Ovary (tissue), 10 donors: ENCODE results near the gene CACNA2D3. TPM values are rescaled to one million over a fixed set of nuclear protein-coding genes. Genes with fewer than 3 reads are reported as not detected.
A peak's percentile ranks its signal among the peaks of the same experiment; 100 is the strongest.

Source experiments
- DNase-seq, 5 donors: peaks; one replicate each; pipeline ENCODE4 v3.0.0-alpha.2; 2019 to 2020
- H3K27ac ChIP-seq, 2 donors: fragments of 200-600 bp; one replicate each; pipeline versions ENCODE4 v1.5.1 to v1.8.0; 2019 to 2022
- H3K27me3 ChIP-seq: fragments of 200-600 bp; one replicate; pipeline ENCODE4 v1.8.0; 2022
- H3K36me3 ChIP-seq: fragments of 200-600 bp; sonication (generic); one replicate; pipeline ENCODE4 v1.5.1; 2019
- H3K4me1 ChIP-seq: one replicate; pipeline ENCODE4 v1.8.1; 2013; ENCODE audit warnings: mild to moderate bottlenecking, moderate library complexity; ENCODE audit not compliant: insufficient read depth
- H3K4me3 ChIP-seq: fragments of 200-600 bp; sonication (generic); one replicate; pipeline ENCODE4 v1.5.1; 2017
- H3K9me3 ChIP-seq, 2 donors: fragments of 200-600 bp in 1 of 2; sonication (generic) in 1 of 2; one replicate each; pipeline versions ENCODE4 v1.5.1 to v1.8.1; 2013 to 2019; ENCODE audit warnings: mild to moderate bottlenecking in 1 of 2, moderate library complexity in 1 of 2
- CTCF ChIP-seq, 3 donors: fragments of 450-650 bp in 2 of 3; fragments of 200-600 bp in 1 of 3; IDR thresholded peaks; one replicate each; pipeline versions ENCODE4 v1.5.1 to v1.8.0; 2016 to 2022; ENCODE audit warnings: antibody characterized with exemption in 3 of 3, mild to moderate bottlenecking in 1 of 3
- EP300 ChIP-seq: sonication (generic); formaldehyde crosslinking; IDR thresholded peaks from one replicate; pipeline ENCODE4 v1.6.1; 2017; ENCODE audit warnings: antibody characterized with exemption
- POLR2A ChIP-seq: fragments of 450-650 bp; IDR thresholded peaks from one replicate; pipeline ENCODE4 v1.6.1; 2017; ENCODE audit warnings: antibody characterized with exemption, mild to moderate bottlenecking, moderate library complexity
- WGBS, 3 donors: extraction: QIAGEN DNeasy Blood & Tissue Kit in 1 of 3; methylation state at CpG; one replicate each; pipeline versions ENCODE4 v1.1.5 to v1.1.7; 2013 to 2017; 5-methylcytosine and 5-hydroxymethylcytosine counted together
- intact Hi-C, 4 donors: fragments of 100-400 bp; cut with DNase I; formaldehyde crosslinking; loops; one replicate each; pipeline versions ENCODE4 v1.11.0 to v1.15.1; 2022 to 2023
- long read RNA-seq, 3 donors: library from polyadenylated mRNA in 2 of 3; unstranded in 2 of 3; transcript quantifications; one replicate each; pipeline ENCODE4 v2.0.0 and lab custom pipeline, GENCODE V29; 2021 to 2026
- polyA plus RNA-seq, 2 donors: library from polyadenylated mRNA; stranded (reverse); fragments of 200-250 nt in 1 of 2; fragments of 350-450 nt in 1 of 2; fragmentation: Illumina TruSeq in 1 of 2; extraction: RNeasy Lipid Tissue Mini Kit (QIAGEN cat#74804) in 1 of 2; gene quantifications; one replicate each; pipeline ENCODE4 v1.2.3, GENCODE V29; 2013 to 2014
- total RNA-seq, 7 donors: library from RNA; depleted of rRNA in 2 of 7; stranded (reverse); fragments of >200 nt in 2 of 7; fragmentation: NEBNext Ultra II Directional in 3 of 7; extraction: Animal tissue kit (Norgen Biotek cat#: 25700) in 3 of 7; gene quantifications; one replicate each; pipeline versions ENCODE4 v1.1.0 to v1.2.4, GENCODE V29; 2016 to 2023
- donor health status: DM: no; HTN: no; CAD: no; lungs with moderate emphysema.
- donor health status: DM: no; HTN: no; CAD: no.
- donor health status: Bipolar disorder and iron deficiency.
- donor health status: DM: yes; HTN: yes; CAD: no.
- donor health status: DM: no; HTN: no; CAD: no.
- donor health status: DM: yes; HTN: yes; CAD: no.

Gene CACNA2D3
- total RNA-seq (10 to 100 TPM in 1 of 7 donors, 1 to 10 TPM in 6; 3.0 to 10.1 (median 5.1) TPM), polyA plus RNA-seq (1 to 10 TPM; 2.0 to 4.7 TPM)
- long read RNA-seq, donor 1, partial matches to known transcripts = 1 of 9 reads
- long read RNA-seq, donor 1, other reads (novel, unspliced or antisense) = 8 of 9 reads
- long read RNA-seq, donor 2 = 0 reads
- long read RNA-seq, donor 3, partial matches to known transcripts = 1 of 3 reads
- long read RNA-seq, donor 3, other reads (novel, unspliced or antisense) = 2 of 3 reads

GRCh38 chr3:54122324-54123002, at the start of gene CACNA2D3:
CACNA2D3 (plus strand) TSS chr3:54122552.
- WGBS, 3 donors = 0 to 1% (median 1%) methylated on average over 33 to 95 of the region's 100 CpGs
- Histone ChIP-seq H3K27me3 (no peaks in the 10 kb centered on the region), H3K36me3 (no peaks in the 10 kb centered on the region), H3K9me3 (no peaks in the 10 kb centered on the region), H3K27ac (peak within 1 kb of the TSS; percentile 82 to 84), H3K4me3 (peak within 1 kb of the TSS; percentile 55), H3K4me1 (no peaks in the 10 kb centered on the region)
- peak; percentile 71 to 81 (median 78) for DNase-seq
- TF ChIP-seq EP300 = no peak
- no peak for TF ChIP-seq CTCF (IDR thresholded peaks at IDR 0.05)
- TF ChIP-seq POLR2A = no peak
- intact Hi-C loops = no loop called here

- peaks cover 0 to 4% of the 10 kb centered on the region in 2 donors for H3K9me3 ChIP-seq
- H3K4me3 ChIP-seq = no peak overlapping the region
- H3K27me3 ChIP-seq = no peaks in the 10 kb centered on the region
- TF ChIP-seq CTCF (IDR thresholded peaks at IDR 0.05) = no peak
- no peak for TF ChIP-seq EP300
- no peak for TF ChIP-seq POLR2A
- intact Hi-C loops = no loop called here
- no peak for DNase-seq
- no peak overlapping the region for H3K27ac ChIP-seq
- H3K36me3 ChIP-seq = no peaks in the 10 kb centered on the region
- no peaks in the 10 kb centered on the region for H3K4me1 ChIP-seq
- WGBS, 3 donors = 76 to 82% (median 81%) methylated on average over 4 of the region's 4 CpGs
These were observed 49.0 kb upstream of the CACNA2D3 start for GRCh38 chr3:54073386-54073785.

GRCh38 chr3:54079314-54079713, 43.0 kb upstream of the CACNA2D3 start:
- intact Hi-C loops = no loop called here
- WGBS, 3 donors = 52 to 66% (median 56%) methylated on average over 4 of the region's 4 CpGs

GRCh38 chr3:54079730-54080325, 42.5 kb upstream of the CACNA2D3 start:
- Histone ChIP-seq H3K4me3 (no peak overlapping the region), H3K36me3 (no peaks in the 10 kb centered on the region), H3K27ac (no peak overlapping the region), H3K4me1 (no peaks in the 10 kb centered on the region), H3K9me3 (no peaks in the 10 kb centered on the region), H3K27me3 (no peaks in the 10 kb centered on the region)
- TF ChIP-seq EP300 (no peak), CTCF (IDR thresholded peaks at IDR 0.05) (no peak), POLR2A (no peak)
- no peak for DNase-seq
- intact Hi-C loops = no loop called here
- 54 to 59% (median 58%) methylated on average over 9 of the region's 9 CpGs for WGBS, 3 donors

More at GRCh38 chr3:54079314-54079713, 43.0 kb upstream of the CACNA2D3 start:
- Histone ChIP-seq H3K4me3 (no peak overlapping the region), H3K27ac (no peak overlapping the region), H3K27me3 (no peaks in the 10 kb centered on the region), H3K36me3 (no peaks in the 10 kb centered on the region), H3K9me3 (no peaks in the 10 kb centered on the region), H3K4me1 (no peaks in the 10 kb centered on the region)
- no peak for DNase-seq
- TF ChIP-seq EP300 (no peak), CTCF (IDR thresholded peaks at IDR 0.05) (no peak), POLR2A (no peak)
